Tibial nerve (tissue), 3 donors: ENCODE data around the gene OR51M1.

Source experiments
- CTCF ChIP-seq, 5 experiments: fragments of 200-600 bp in 3 of 5; fragments of 450-650 bp in 2 of 5; sonication (generic) in 3 of 5; IDR thresholded peaks; one replicate each; pipeline ENCODE4 v1.5.1; 2016 to 2019; ENCODE audit warnings: antibody characterized with exemption in 5 of 5, mild to moderate bottlenecking in 3 of 5, moderate library complexity in 2 of 5
- POLR2A ChIP-seq, 2 donors: fragments of 450-650 bp; IDR thresholded peaks; one replicate each; pipeline ENCODE4 v1.6.1; 2017; ENCODE audit warnings: antibody characterized with exemption in 2 of 2, mild to moderate bottlenecking in 2 of 2, moderate library complexity in 2 of 2

DNA sequence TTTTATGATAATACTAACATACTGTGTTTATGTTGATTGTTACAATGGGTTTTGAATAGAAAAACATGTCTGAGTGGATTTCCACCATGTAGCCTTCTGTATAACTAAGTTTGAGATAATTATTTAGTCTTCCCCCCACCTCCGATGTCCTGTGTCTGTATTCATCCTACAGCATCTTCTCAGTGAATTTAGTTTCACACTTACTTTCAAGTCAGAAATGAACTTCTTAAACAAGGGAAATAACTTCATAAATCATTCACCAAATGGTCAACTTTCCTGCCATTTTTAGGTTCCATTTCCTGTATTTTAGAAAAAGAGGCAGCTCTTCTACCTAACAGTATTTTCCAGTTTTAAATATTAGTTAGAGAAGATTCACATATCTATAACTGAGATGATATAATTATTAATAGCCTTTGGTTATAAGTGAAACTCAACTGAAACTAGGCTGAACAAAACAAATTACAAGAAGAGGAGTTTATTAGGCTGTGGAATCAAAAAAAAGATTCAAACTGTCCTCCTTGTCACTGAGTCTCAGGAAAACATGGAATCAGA lies 43.8 kb upstream of the OR51M1 start:
- TF ChIP-seq CTCF (IDR thresholded peaks at IDR 0.05) = no peak
- TF ChIP-seq POLR2A (IDR thresholded peaks at IDR 0.05) = no peak
